ENCODE measurements around the gene C6orf132.

Gene C6orf132

GRCh38 chr6:42104095-42104803, 38.2 kb downstream of the C6orf132 start:
- DNase-seq: peak; percentile 73

- DNase-seq: no peak
Observed at GRCh38 chr6:42103753-42104094, 38.7 kb downstream of the C6orf132 start.

GRCh38 chr6:42103216-42103615, 39.2 kb downstream of the C6orf132 start:
- DNase-seq: no peak

GRCh38 chr6:42101186-42101657, 41.2 kb downstream of the C6orf132 start:
- DNase-seq: no peak

- no peak for DNase-seq
Observed at GRCh38 chr6:42100029-42100901, 42.2 kb downstream of the C6orf132 start.

- no peak for DNase-seq
Observed at GRCh38 chr6:42099340-42100028, 42.9 kb downstream of the C6orf132 start.

GRCh38 chr6:42095776-42096541, 46.5 kb downstream of the C6orf132 start:
- no peak for DNase-seq

GRCh38 chr6:42095094-42095493, 47.3 kb downstream of the C6orf132 start:
- no peak for DNase-seq

- no peak for DNase-seq
Observed at GRCh38 chr6:42093582-42094329, 48.7 kb downstream of the C6orf132 start.

- DNase-seq: no peak
Observed at GRCh38 chr6:42091718-42092023, 50.7 kb downstream of the C6orf132 start.

GRCh38 chr6:42090819-42091717, 51.4 kb downstream of the C6orf132 start:
- DNase-seq: no peak

GRCh38 chr6:42088101-42088591, 54.3 kb downstream of the C6orf132 start:
- no peak for DNase-seq

GRCh38 chr6:42086046-42087035, 56.1 kb downstream of the C6orf132 start:
- DNase-seq: no peak

- no peak for DNase-seq
Observed at GRCh38 chr6:42084889-42085288, 57.5 kb downstream of the C6orf132 start.

- no peak for DNase-seq
Observed at GRCh38 chr6:42083530-42083929, 58.9 kb downstream of the C6orf132 start.

GRCh38 chr6:42079941-42080464, 62.4 kb downstream of the C6orf132 start:
- DNase-seq: no peak

- DNase-seq: no peak
Observed at GRCh38 chr6:42078386-42078785, 64.0 kb downstream of the C6orf132 start.

- DNase-seq: peak; percentile 39
Observed at GRCh38 chr6:42075159-42075838, 67.1 kb downstream of the C6orf132 start.

GRCh38 chr6:42073287-42073686, 69.1 kb downstream of the C6orf132 start:
- no peak for DNase-seq

Data from activated CD4-positive, CD25-positive, alpha-beta regulatory T cell treated with anti-CD3 and anti-CD28 coated beads, Interleukin-2, amount 50 U/mL, for 72 hours (primary cell).